Neural progenitor cell (in vitro differentiated cells): ENCODE data around the gene MAB21L1. TPM values are rescaled to one million over a fixed set of nuclear protein-coding genes. Genes with fewer than 3 reads are reported as not detected.
A peak's percentile ranks its signal among the peaks of the same experiment; 100 is the strongest.

Experiments used
- DNase-seq: peaks from one replicate; pipeline ENCODE4 v3.0.0-alpha.2; 2016; ENCODE audit warnings: low spot score
- H2AFZ ChIP-seq: fragments of 200-600 bp; sonication (generic); replicated peaks from 2 replicates; pipeline ENCODE4 v1.6.1; 2016; ENCODE audit warnings: antibody characterized with exemption
- H3F3A ChIP-seq: fragments of 200-600 bp; sonication (generic); 2 replicates; pipeline ENCODE4 v1.6.1; 2016; ENCODE audit warnings: antibody characterized with exemption, low read depth
- H3K27ac ChIP-seq: fragments of 200-600 bp; sonication (generic); 2 replicates; pipeline ENCODE4 v1.5.1; 2016; ENCODE audit warnings: mild to moderate bottlenecking
- H3K27me3 ChIP-seq: fragments of 200-600 bp; sonication (generic); 2 replicates; pipeline ENCODE4 v1.6.1; 2016; ENCODE audit warnings: mild to moderate bottlenecking, moderate library complexity
- H3K36me3 ChIP-seq: fragments of 200-600 bp; sonication (generic); 2 replicates; pipeline ENCODE4 v1.5.1; 2016
- H3K4me1 ChIP-seq: fragments of 200-600 bp; sonication (generic); 2 replicates; pipeline ENCODE4 v1.6.1; 2016; ENCODE audit warnings: mixed run types
- H3K4me2 ChIP-seq: fragments of 200-600 bp; sonication (generic); 2 replicates; pipeline ENCODE4 v1.6.1; 2016
- H3K4me3 ChIP-seq: fragments of 200-600 bp; sonication (generic); 2 replicates; pipeline ENCODE4 v1.5.1; 2016
- H3K79me2 ChIP-seq: fragments of 200-600 bp; sonication (generic); 2 replicates; pipeline ENCODE4 v1.6.1; 2016; ENCODE audit warnings: low read depth
- H3K9ac ChIP-seq: fragments of 200-600 bp; sonication (generic); 2 replicates; pipeline ENCODE4 v1.6.1; 2016
- H3K9me3 ChIP-seq: fragments of 200-600 bp; sonication (generic); 2 replicates; pipeline ENCODE4 v1.5.1; 2016; ENCODE audit warnings: low read depth
- H4K20me1 ChIP-seq: fragments of 200-600 bp; sonication (generic); 2 replicates; pipeline ENCODE4 v1.6.1; 2016; ENCODE audit warnings: low read depth
- H3K27ac Mint-ChIP-seq: 3 replicates; pipeline ENCODE4 v1.8.0; 2021; ENCODE audit warnings: mixed read lengths
- H3K27me3 Mint-ChIP-seq: 2 replicates; pipeline ENCODE4 v1.8.0; 2022; ENCODE audit warnings: low read depth, mild to moderate bottlenecking, inconsistent platforms, moderate library complexity, mixed read lengths; ENCODE audit not compliant: insufficient read depth
- H3K36me3 Mint-ChIP-seq: 3 replicates; pipeline ENCODE4 v1.8.0; 2021; ENCODE audit warnings: mixed read lengths
- H3K4me1 Mint-ChIP-seq: 3 replicates; pipeline ENCODE4 v1.8.0; 2021; ENCODE audit warnings: mixed read lengths
- H3K4me3 Mint-ChIP-seq: 3 replicates; pipeline ENCODE4 v1.8.0; 2021; ENCODE audit warnings: mild to moderate bottlenecking, moderate library complexity, mixed read lengths
- H3K9me3 Mint-ChIP-seq: 3 replicates; pipeline ENCODE4 v1.8.0; 2020; ENCODE audit warnings: mixed read lengths
- EZH2 ChIP-seq: fragments of 200-600 bp; sonication (generic); IDR thresholded peaks from 2 replicates; pipeline ENCODE4 v1.6.1; 2017; ENCODE audit warnings: antibody characterized with exemption, mild to moderate bottlenecking, moderate library complexity
- EZH2phosphoT487 ChIP-seq: fragments of 200-600 bp; sonication (generic); IDR thresholded peaks from 2 replicates; pipeline ENCODE4 v1.6.1; 2017; ENCODE audit warnings: antibody characterized with exemption
- total RNA-seq: library from RNA; depleted of rRNA; stranded (reverse); fragments of >200 nt; gene quantifications from 2 replicates; pipeline ENCODE4 v1.2.3, GENCODE V29; 2015; ENCODE audit warnings: low replicate concordance
- TF ChIP-seq, protein P1 (sequence below): fragments of 200-600 bp; sonication (generic); IDR thresholded peaks from 2 replicates; pipeline ENCODE4 v1.5.1; 2017; ENCODE audit warnings: antibody characterized with exemption, mild to moderate bottlenecking

MAB21L1 gene
- total RNA-seq, 1 donor from 2014 or later, result not detected

DNA sequence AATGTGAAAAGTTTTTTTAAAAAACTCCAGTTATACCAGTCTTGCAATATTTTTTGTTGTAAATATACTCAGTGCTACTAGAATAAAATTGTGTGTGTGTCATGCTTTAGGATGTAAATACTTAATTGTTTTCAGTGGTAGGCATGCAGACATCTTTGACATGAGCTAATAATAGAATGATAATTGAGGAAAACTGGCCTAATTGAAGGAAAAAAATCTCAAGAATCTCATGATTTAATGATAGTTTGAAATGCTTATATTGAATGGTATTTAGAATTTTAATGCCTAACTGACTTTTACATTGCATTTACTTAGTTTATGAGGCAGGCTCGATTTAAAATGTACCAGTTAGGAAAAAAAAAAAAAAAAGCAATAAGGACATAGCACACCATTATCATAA is 3.2 kb upstream of the MAB21L1 start:
- H3K36me3 Mint-ChIP-seq, result no peaks in the 10 kb centered on the region
- H3K27ac Mint-ChIP-seq, result no peak overlapping the region
- no peak overlapping the region for H2AFZ ChIP-seq
- peak overlapping the region; percentile 87 for H3K4me2 ChIP-seq
- no peaks in the 10 kb centered on the region for H3K9me3 Mint-ChIP-seq
- no peaks in the 10 kb centered on the region for H3K36me3 ChIP-seq
- no peak overlapping the region for H3K4me3 ChIP-seq
- peaks cover 49% of the 10 kb centered on the region for H3K27me3 Mint-ChIP-seq
- peaks cover 59% of the 10 kb centered on the region for H4K20me1 ChIP-seq
- no peaks in the 10 kb centered on the region for H3K9me3 ChIP-seq
- DNase-seq, result no peak
- H3K4me3 Mint-ChIP-seq, result no peak overlapping the region
- H3K4me1 Mint-ChIP-seq, result peaks cover 39% of the 10 kb centered on the region
- TF ChIP-seq, protein P1, sequence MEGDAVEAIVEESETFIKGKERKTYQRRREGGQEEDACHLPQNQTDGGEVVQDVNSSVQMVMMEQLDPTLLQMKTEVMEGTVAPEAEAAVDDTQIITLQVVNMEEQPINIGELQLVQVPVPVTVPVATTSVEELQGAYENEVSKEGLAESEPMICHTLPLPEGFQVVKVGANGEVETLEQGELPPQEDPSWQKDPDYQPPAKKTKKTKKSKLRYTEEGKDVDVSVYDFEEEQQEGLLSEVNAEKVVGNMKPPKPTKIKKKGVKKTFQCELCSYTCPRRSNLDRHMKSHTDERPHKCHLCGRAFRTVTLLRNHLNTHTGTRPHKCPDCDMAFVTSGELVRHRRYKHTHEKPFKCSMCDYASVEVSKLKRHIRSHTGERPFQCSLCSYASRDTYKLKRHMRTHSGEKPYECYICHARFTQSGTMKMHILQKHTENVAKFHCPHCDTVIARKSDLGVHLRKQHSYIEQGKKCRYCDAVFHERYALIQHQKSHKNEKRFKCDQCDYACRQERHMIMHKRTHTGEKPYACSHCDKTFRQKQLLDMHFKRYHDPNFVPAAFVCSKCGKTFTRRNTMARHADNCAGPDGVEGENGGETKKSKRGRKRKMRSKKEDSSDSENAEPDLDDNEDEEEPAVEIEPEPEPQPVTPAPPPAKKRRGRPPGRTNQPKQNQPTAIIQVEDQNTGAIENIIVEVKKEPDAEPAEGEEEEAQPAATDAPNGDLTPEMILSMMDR, result no peak
- TF ChIP-seq EZH2phosphoT487 (no peak), EZH2 (no peak)
- no peak overlapping the region for H3K27ac ChIP-seq
- H3F3A ChIP-seq, result peaks cover 66% of the 10 kb centered on the region
- no peaks in the 10 kb centered on the region for H3K79me2 ChIP-seq
- no peak overlapping the region for H3K9ac ChIP-seq
- peaks cover 58% of the 10 kb centered on the region for H3K27me3 ChIP-seq
- H3K4me1 ChIP-seq, result peaks cover 40% of the 10 kb centered on the region

DNA sequence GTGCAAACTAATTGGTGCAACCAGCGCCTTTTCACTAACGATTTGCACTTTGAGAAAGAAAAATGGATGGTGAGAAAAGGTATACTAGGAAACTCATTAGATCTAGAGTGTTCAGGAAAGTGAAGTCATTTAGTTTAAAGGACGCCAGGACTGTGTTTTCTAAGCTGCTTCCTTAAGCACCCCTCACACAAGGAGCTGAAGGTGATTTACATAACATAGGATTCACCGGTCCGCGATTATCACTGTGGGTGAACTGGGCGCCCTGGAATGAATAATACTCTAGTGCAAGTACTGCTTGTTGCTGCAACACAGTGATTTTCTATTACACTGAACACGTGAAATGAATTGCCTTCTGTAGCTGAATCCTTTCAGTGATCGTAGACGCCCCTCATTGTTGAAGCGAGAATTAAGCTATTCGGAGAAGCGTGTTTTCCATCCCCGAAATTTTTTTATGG is 2.6 kb upstream of the MAB21L1 start:
- Histone ChIP-seq H3K79me2 (no peaks in the 10 kb centered on the region), H3K9ac (no peak overlapping the region), H3K4me2 (peak overlapping the region; percentile 87), H3K27me3 (peaks cover 64% of the 10 kb centered on the region), H3K4me1 (peaks cover 44% of the 10 kb centered on the region), H3K36me3 (no peaks in the 10 kb centered on the region), H3F3A (peaks cover 71% of the 10 kb centered on the region), H3K4me3 (peak overlapping the region; percentile 46), H2AFZ (no peak overlapping the region), H4K20me1 (peaks cover 66% of the 10 kb centered on the region), H3K27ac (no peak overlapping the region), H3K9me3 (no peaks in the 10 kb centered on the region)
- no peak overlapping the region for H3K27ac Mint-ChIP-seq
- H3K4me3 Mint-ChIP-seq, result peak overlapping the region; percentile 72
- H3K9me3 Mint-ChIP-seq, result no peaks in the 10 kb centered on the region
- peaks cover 53% of the 10 kb centered on the region for H3K27me3 Mint-ChIP-seq
- no peak for TF ChIP-seq EZH2phosphoT487
- TF ChIP-seq EZH2, result no peak
- TF ChIP-seq, protein P1, result no peak
- peaks cover 42% of the 10 kb centered on the region for H3K4me1 Mint-ChIP-seq
- DNase-seq, result peak; percentile 81
- H3K36me3 Mint-ChIP-seq, result no peaks in the 10 kb centered on the region

DNA sequence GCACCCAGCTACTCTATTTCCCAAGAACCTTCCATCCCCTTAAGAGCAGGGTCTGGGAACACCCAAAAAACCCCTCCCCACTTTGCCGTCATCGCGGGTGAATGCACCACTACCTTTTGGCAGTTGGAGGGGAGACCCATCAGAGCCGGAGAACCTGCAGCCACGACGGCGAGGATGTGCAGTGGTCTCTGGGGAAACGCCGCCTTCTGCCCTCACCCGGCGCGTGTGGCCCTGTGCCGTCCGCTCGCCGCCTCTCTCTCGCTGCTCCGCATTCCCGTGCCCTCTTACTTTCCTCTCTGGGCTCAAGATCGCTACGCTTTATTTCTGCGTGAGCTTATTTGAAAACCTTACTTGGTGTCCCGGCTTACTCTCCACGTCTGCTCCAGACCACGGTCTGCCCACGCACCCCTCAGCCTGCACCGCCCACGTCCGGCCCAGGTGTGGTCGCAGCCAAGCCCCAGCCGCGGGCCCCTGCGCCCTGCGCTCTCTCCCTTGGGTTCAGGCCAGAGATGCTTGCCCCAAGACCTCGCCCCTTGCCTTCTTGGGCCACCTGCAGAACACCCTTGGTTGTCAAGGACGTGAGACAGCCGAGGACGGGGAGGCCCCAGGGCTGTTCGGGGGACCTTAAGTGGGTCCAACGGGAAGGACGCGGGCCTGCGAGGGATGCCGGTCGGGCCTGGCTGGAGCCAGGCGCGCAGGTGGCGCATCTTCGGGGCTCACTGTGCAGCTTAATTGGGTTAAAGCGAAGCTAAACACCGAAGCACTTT is 2.0 kb upstream of the MAB21L1 start:
- Histone ChIP-seq H2AFZ (no peak overlapping the region), H3K27ac (no peak overlapping the region), H4K20me1 (peaks cover 72% of the 10 kb centered on the region), H3K4me2 (peak overlapping the region; percentile 87), H3K4me1 (peaks cover 44% of the 10 kb centered on the region), H3F3A (peaks cover 71% of the 10 kb centered on the region), H3K9ac (no peak overlapping the region), H3K79me2 (no peaks in the 10 kb centered on the region), H3K36me3 (no peaks in the 10 kb centered on the region), H3K4me3 (peak overlapping the region; percentile 46), H3K9me3 (no peaks in the 10 kb centered on the region), H3K27me3 (peaks cover 71% of the 10 kb centered on the region)
- Mint-ChIP-seq H3K9me3 (no peaks in the 10 kb centered on the region), H3K4me1 (peaks cover 42% of the 10 kb centered on the region), H3K4me3 (peak overlapping the region; percentile 72), H3K27me3 (peaks cover 58% of the 10 kb centered on the region), H3K27ac (no peak overlapping the region), H3K36me3 (no peaks in the 10 kb centered on the region)
- TF ChIP-seq, protein P1, result no peak
- peak; percentile 40 for TF ChIP-seq EZH2phosphoT487
- TF ChIP-seq EZH2, result peak; percentile 55
- peak; percentile 82 for DNase-seq
